SKM-1 (cell line): Measurements from ENCODE around the gene APOL1.
A peak's percentile ranks its signal among the peaks of the same experiment; 100 is the strongest.
"Not testable (repeated sequence)": the region's sequence is repeated elsewhere in the genome, so short reads cannot be mapped to it uniquely, and the experiment has no call there.

Experiments
- DNase-seq: peaks from one replicate; lab custom pipeline; 2025; ENCODE audit not compliant: unreplicated experiment; lab: John Stamatoyannopoulos, UW

APOL1 gene

DNA sequence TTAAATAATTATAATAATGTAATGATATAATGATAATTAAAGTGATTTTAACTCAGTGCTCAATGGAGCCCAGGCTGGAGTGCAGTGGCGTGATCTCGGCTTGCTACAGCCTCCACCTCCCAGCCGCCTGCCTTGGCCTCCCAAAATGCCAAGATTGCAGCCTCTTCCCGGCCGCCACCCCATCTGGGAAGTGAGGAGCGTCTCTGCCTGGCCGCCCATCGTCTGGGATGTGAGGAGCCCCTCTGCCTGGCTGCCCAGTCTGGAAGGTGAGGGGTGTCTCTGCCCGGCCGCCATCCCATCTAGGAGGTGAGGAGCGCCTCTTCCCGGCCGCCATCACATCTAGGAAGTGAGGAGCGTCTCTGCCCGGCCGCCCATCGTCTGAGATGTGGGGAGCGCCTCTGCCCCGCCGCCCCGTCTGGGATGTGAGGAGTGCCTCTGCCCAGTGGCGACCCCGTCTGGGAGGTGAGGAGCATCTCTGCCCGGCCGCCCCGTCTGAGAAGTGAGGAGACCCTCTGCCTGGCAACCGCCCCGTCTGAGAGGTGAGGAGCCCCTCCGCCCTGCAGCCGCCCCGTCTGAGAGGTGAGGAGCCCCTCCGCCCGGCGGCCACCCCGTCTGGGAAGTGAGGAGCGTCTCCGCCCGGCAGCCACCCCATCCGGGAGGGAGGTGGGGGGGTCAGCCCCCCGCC is 37.6 kb downstream of the APOL1 start:
- DNase-seq: not testable (repeated sequence)

DNA sequence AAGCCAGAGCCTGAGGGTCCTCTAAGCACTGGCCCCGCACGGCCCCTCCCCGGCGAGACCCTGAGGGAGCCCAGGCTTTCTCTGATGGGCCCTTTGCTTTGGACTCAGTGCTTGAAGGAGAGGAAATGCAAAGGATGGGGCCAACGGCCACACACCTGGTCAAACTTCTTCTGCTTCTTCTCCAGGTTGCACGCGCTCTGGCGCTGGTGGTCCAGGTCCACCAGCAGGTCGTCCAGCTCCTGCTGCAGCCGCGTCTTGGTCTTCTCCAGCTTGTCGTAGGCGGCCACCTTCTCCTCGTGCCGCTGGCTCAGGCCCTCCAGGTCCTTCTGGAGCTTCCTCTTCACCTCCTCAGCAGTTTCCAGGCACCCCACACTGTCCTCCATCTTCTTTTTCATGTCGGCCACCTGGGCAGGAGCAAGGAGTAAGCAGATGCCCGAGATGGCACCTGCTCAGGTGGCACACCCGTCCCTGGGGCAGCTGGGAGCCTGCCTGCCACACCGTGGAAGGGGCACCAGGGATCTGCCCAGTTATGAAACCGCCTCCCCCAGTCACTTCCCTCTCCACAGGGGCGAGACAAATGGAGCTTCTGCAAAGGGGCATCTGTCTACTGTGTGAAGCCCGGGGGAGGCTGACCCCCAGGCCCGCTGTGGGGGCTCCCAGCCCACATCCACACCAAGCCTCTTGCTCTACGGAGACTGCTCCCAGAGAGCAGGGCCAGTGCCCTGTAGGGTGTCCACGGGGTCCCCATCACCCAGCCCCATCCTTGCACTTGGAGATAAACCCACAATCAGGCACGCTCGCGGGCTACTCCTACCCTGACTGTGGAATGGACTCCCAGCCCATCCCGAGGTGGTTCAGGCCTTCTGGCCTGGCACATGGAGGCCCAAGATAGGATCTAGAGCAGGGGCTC is 39.2 kb downstream of the APOL1 start:
- DNase-seq: no peak

DNA sequence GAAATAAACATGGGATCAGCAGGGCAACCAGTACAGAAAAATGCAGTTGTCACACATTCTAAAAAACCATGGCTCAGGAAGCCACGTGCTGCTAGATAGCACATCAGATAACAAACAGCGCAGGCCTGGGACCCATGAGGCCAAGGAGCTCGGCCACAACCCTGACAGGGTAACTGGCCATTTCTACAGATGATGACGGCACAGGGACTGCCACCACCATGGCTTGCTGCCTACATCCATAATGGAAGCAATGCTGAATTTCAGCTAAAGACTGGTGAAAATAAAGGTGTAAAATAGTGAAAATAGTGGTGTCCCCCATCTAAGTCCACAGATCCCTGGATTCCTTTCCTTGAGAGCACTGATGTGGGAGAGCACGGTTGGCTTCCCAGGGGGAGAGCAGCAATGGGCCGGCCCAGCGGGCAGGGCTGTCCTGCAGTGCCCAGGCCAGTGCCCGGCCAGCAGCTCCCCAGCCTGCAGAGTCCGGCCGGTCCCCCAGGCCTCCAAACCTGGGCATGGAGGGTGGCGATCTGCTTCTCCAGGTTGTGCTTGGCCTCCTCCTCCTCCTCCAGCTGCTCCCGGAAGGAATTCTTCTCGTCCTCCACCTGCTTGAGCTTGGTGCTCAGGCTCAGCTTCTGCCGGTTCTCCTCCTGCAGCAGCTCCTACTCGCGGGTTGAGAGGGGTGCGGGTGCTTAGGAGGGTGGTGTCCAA is 40.0 kb downstream of the APOL1 start:
- DNase-seq: no peak

- DNase-seq: no peak
Measured at GRCh38 chr22:36293606-36294292, 40.8 kb downstream of the APOL1 start.

DNA sequence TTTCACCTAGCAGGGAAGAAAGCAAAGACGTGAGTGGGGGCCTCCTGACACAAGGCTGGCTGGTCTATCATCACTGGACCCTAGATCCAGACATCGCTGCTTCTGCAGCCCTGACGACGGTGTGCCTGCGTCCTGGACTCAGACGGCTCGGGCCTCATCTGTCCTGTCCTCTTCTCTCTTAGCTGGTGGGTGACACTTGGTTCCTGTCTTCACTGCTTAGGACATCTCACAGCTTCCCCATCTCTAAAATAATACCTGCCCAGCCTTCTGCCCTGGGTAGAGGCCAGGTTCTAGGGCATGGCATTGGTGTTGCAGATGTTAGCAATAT is 41.3 kb downstream of the APOL1 start:
- DNase-seq: no peak

GRCh38 chr22:36294801-36295200 is 41.9 kb downstream of the APOL1 start:
- DNase-seq: no peak

- DNase-seq: no peak
Measured at GRCh38 chr22:36295247-36295646, 42.3 kb downstream of the APOL1 start.

DNA sequence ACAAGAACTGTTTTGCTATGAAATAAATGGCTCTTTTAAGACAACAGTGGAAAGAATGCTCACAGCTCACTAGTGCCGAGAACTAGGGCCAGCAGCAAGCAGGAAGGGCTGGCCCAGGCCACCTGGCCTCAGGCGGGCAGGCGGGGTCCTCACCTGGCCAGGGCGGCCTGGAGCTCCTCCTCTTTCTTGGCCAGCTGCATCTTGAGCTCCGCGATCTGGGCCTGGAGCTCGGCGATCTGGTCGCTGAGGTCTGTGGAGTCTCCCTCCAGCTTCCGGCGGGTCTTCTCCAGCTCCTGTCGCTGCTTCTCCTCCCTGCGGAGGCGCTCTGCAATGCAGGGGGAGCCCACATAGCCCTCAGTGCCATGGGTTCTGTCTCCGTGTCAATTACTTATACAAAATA is 43.8 kb downstream of the APOL1 start:
- no peak for DNase-seq

DNA sequence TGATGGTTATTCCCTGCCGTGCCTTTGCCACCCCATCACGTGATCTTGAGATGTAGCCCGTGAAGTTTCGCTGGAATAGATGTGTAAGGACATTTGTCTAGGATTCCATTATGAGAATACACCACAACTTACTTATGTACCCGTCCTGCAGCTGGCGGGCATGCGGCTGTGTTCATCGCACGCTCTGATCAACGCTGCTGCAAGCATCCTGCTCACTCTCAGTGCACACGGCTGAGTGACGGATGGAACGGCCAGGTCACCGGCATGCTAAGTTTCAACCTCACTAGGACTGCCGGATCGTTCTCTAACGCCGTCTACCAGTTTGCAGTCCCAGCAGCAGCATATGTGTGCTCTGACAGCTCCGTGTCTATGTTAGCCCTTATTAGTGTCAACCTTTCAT is 44.6 kb downstream of the APOL1 start:
- DNase-seq: no peak

GRCh38 chr22:36298118-36298517 is 45.2 kb downstream of the APOL1 start:
- DNase-seq: no peak

DNA sequence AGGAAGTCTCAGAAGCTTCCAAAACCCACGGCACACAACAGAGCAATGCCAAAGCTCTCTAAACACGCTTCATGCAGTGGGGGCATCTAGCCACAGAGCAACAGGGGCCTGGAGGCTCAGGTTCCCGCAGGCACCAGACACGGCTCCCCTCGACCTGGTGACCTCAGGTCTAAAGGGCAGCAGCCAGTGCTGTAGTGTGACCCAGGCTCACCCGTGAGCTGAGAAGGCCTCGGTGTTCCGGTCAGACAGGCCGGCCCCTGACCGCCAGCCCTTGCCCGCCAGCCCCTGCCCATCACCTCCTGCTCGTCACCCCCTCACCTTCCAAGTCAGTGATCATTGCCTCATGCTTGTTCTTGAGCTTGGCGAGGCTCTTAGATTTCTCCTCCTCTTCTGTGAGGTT is 45.7 kb downstream of the APOL1 start:
- no peak for DNase-seq

DNA sequence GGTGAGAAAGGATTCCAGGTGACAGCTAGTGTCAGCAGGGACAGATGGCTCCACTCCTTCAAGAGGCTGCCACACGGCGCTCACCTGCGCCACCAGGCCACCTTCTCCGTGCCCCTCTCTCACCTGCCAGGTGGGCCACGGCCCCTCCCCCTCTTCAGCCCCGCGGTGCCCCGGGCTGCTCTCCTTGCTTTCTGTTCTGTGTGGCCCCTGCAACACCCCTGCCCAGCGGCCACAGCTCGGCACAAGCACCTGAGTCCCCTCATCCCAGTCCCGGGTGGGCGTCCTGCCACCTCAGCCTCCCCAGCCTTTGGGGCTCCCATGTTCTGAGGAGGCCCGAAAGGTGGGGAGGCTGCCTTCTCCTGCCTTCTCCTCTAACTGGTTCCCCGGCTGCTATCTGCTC is 46.4 kb downstream of the APOL1 start:
- DNase-seq: no peak

DNA sequence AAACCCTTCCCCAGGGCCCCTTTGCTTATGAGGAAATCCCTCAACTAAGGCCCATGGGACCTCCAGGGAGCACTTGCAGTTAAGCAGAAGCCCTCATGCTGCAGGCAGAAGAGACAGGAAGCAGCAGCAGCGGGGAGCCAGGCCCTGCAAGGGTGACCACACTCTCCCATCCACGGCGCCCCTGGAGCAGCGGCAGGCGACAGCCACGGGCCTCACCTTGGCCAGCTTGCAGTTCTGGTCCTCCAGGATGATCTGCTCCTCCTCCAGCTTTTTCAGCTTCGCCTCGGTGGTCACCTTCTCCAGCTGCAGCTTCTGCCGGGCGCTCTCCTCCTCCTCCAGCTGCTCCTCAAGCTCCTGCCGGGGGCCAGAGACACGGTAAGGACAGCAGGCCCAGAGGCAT is 47.0 kb downstream of the APOL1 start:
- no peak for DNase-seq

DNA sequence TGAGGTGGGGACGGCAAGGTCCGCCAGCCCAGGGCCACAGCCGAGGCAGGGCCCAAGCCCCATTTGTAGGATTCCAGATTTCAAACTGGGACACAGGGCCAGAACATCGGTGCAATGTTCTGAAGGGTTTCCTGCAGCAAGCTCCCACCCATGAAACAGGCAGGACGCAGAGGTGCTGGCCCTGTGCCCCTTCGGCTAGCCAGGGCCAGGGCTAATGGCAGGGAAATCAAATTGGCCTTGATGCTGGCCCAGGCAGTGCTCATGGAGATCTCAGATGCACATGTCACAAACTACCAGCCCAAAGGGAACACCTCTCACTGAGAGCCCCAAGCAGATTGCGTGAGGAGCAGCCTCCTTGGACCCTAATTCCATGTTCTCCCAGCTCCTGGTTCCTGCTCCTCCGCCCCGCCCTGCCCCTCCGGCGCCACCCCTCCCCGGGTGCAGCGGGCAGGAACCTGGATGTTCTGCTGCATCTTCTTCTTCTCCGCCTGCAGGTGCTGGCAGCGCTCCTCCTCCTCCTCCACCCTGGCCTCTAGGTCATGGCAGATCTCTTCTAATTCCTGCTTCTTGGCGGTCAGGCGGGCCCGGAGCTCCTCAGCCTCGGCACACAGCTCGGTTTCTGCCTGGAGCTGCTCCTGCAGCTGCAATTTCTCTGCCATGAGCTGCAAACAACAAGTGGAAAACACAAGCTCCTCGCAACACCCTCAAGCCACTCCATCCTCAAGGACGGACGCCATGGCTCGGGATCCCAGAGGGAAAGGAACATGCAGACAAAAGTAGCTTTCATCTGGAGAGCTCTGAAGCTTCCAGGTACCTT is 47.7 kb downstream of the APOL1 start:
- DNase-seq: no peak

DNA sequence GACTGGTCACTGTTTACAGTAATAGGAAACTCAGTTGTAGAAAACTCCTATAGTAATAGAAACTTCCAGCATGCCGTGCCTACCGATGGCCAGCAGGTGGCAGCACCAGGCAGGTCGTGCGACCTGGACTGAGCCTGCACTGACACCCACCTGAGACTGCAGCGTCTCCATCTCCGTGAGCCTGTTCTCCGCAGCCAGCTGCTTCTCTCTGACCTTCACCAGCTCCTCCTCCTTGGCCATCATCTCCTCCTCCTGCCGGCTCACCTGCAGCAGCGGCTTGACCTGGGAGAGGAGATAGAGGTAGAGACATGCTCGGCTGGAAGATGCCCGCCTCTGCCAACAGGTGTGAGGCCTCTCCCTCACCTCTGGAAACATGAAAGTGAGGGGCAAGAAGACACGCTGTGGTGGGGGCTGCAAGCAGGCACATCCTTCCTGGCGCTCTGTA is 48.5 kb downstream of the APOL1 start:
- DNase-seq: peak; percentile 35

GRCh38 chr22:36301851-36302250 is 48.9 kb downstream of the APOL1 start:
- no peak for DNase-seq

GRCh38 chr22:36302439-36303114 is 49.6 kb downstream of the APOL1 start:
- no peak for DNase-seq

- DNase-seq: no peak
Measured at GRCh38 chr22:36303115-36303467, 50.2 kb downstream of the APOL1 start.

GRCh38 chr22:36303874-36304273 is 50.9 kb downstream of the APOL1 start:
- DNase-seq: no peak

- DNase-seq: no peak
Measured at GRCh38 chr22:36304429-36304828, 51.5 kb downstream of the APOL1 start.
